ENCODE results near the gene HAUS7.

The HAUS7 gene

GRCh38 chrX:153511784-153512500, 41.6 kb upstream of the HAUS7 start:
- no peaks in the 10 kb centered on the region for H3K36me3 ChIP-seq (ENCODE audit: control insufficient read depth, insufficient read depth, low read length)
- H3K4me3 ChIP-seq (ENCODE audit: extremely low read depth, insufficient read depth, low read length, poor library complexity, severe bottlenecking): no peak overlapping the region
- WGBS, 2 experiments (ENCODE audit: insufficient coverage in 2 of 2): 88 to 90% methylated on average over 7 to 15 of the region's 17 CpGs
- no peak overlapping the region for H3K27ac ChIP-seq (ENCODE audit: low read depth, low read length, severe bottlenecking)
- H3K4me1 ChIP-seq (ENCODE audit: control insufficient read depth, insufficient read depth, low read length, poor library complexity, severe bottlenecking): no peaks in the 10 kb centered on the region
- no peaks in the 10 kb centered on the region for H3K9me3 ChIP-seq (ENCODE audit: control insufficient read depth, low read length)

- Histone ChIP-seq H3K4me3 (ENCODE audit: extremely low read depth, insufficient read depth, low read length, poor library complexity, severe bottlenecking) (no peak overlapping the region), H3K27ac (ENCODE audit: low read depth, low read length, severe bottlenecking) (no peak overlapping the region), H3K9me3 (ENCODE audit: control insufficient read depth, low read length) (no peaks in the 10 kb centered on the region), H3K36me3 (ENCODE audit: control insufficient read depth, insufficient read depth, low read length) (no peaks in the 10 kb centered on the region), H3K4me1 (ENCODE audit: control insufficient read depth, insufficient read depth, low read length, poor library complexity, severe bottlenecking) (no peaks in the 10 kb centered on the region)
- 86 to 92% methylated on average over 6 to 7 of the region's 11 CpGs for WGBS, 2 experiments (ENCODE audit: insufficient coverage in 2 of 2)
Measured at GRCh38 chrX:153510383-153510782, 40.0 kb upstream of the HAUS7 start.

GRCh38 chrX:153509592-153509991, 39.2 kb upstream of the HAUS7 start:
- H3K9me3 ChIP-seq (ENCODE audit: control insufficient read depth, low read length): no peaks in the 10 kb centered on the region
- WGBS, 2 experiments (ENCODE audit: insufficient coverage in 2 of 2): 92 to 95% methylated on average over 4 to 14 of the region's 14 CpGs
- H3K4me1 ChIP-seq (ENCODE audit: control insufficient read depth, insufficient read depth, low read length, poor library complexity, severe bottlenecking): no peaks in the 10 kb centered on the region
- no peak overlapping the region for H3K27ac ChIP-seq (ENCODE audit: low read depth, low read length, severe bottlenecking)
- H3K36me3 ChIP-seq (ENCODE audit: control insufficient read depth, insufficient read depth, low read length): no peaks in the 10 kb centered on the region
- H3K4me3 ChIP-seq (ENCODE audit: extremely low read depth, insufficient read depth, low read length, poor library complexity, severe bottlenecking): no peak overlapping the region

- H3K4me3 ChIP-seq (ENCODE audit: extremely low read depth, insufficient read depth, low read length, poor library complexity, severe bottlenecking): no peak overlapping the region
- H3K36me3 ChIP-seq (ENCODE audit: control insufficient read depth, insufficient read depth, low read length): no peaks in the 10 kb centered on the region
- no peaks in the 10 kb centered on the region for H3K9me3 ChIP-seq (ENCODE audit: control insufficient read depth, low read length)
- no peaks in the 10 kb centered on the region for H3K4me1 ChIP-seq (ENCODE audit: control insufficient read depth, insufficient read depth, low read length, poor library complexity, severe bottlenecking)
- 27 to 100% methylated on average over 1 to 9 of the region's 19 CpGs for whole genome bisulfite sequencing, 2 experiments (ENCODE audit: insufficient coverage in 2 of 2)
- no peak overlapping the region for H3K27ac ChIP-seq (ENCODE audit: low read depth, low read length, severe bottlenecking)
Measured at GRCh38 chrX:153507484-153508178, 37.3 kb upstream of the HAUS7 start.

GRCh38 chrX:153505361-153505760, 35.0 kb upstream of the HAUS7 start:
- H3K4me1 ChIP-seq (ENCODE audit: control insufficient read depth, insufficient read depth, low read length, poor library complexity, severe bottlenecking): no peaks in the 10 kb centered on the region

GRCh38 chrX:153504445-153505016, 34.2 kb upstream of the HAUS7 start:
- no peaks in the 10 kb centered on the region for H3K4me1 ChIP-seq (ENCODE audit: control insufficient read depth, insufficient read depth, low read length, poor library complexity, severe bottlenecking)
- WGBS, 2 experiments (ENCODE audit: insufficient coverage in 2 of 2): 83 to 84% methylated on average over 7 to 13 of the region's 26 CpGs
- H3K4me3 ChIP-seq (ENCODE audit: extremely low read depth, insufficient read depth, low read length, poor library complexity, severe bottlenecking): no peak overlapping the region
- H3K9me3 ChIP-seq (ENCODE audit: control insufficient read depth, low read length): no peaks in the 10 kb centered on the region
- no peaks in the 10 kb centered on the region for H3K36me3 ChIP-seq (ENCODE audit: control insufficient read depth, insufficient read depth, low read length)
- no peak overlapping the region for H3K27ac ChIP-seq (ENCODE audit: low read depth, low read length, severe bottlenecking)

More at GRCh38 chrX:153505361-153505760, 35.0 kb upstream of the HAUS7 start:
- 82 to 100% methylated on average over 7 to 8 of the region's 18 CpGs for WGBS, 2 experiments (ENCODE audit: insufficient coverage in 2 of 2)
- Histone ChIP-seq H3K36me3 (ENCODE audit: control insufficient read depth, insufficient read depth, low read length) (no peaks in the 10 kb centered on the region), H3K27ac (ENCODE audit: low read depth, low read length, severe bottlenecking) (no peak overlapping the region), H3K9me3 (ENCODE audit: control insufficient read depth, low read length) (no peaks in the 10 kb centered on the region), H3K4me3 (ENCODE audit: extremely low read depth, insufficient read depth, low read length, poor library complexity, severe bottlenecking) (no peak overlapping the region)

- no peak overlapping the region for H3K4me3 ChIP-seq (ENCODE audit: extremely low read depth, insufficient read depth, low read length, poor library complexity, severe bottlenecking)
- no peaks in the 10 kb centered on the region for H3K36me3 ChIP-seq (ENCODE audit: control insufficient read depth, insufficient read depth, low read length)
- H3K4me1 ChIP-seq (ENCODE audit: control insufficient read depth, insufficient read depth, low read length, poor library complexity, severe bottlenecking): no peaks in the 10 kb centered on the region
- no peaks in the 10 kb centered on the region for H3K9me3 ChIP-seq (ENCODE audit: control insufficient read depth, low read length)
- H3K27ac ChIP-seq (ENCODE audit: low read depth, low read length, severe bottlenecking): no peak overlapping the region
- WGBS, 2 experiments (ENCODE audit: insufficient coverage in 2 of 2): 95 to 100% methylated on average over 1 to 4 of the region's 14 CpGs
Measured at GRCh38 chrX:153502796-153503195, 32.4 kb upstream of the HAUS7 start.

- WGBS, 2 experiments (ENCODE audit: insufficient coverage in 2 of 2): 100% methylated on average over 1 of the region's 10 CpGs; no CpG with 5 or more reads in 1 of the 2 experiments
Measured at GRCh38 chrX:153502131-153502530, 31.8 kb upstream of the HAUS7 start.

GRCh38 chrX:153501530-153501929, 31.2 kb upstream of the HAUS7 start:
- Histone ChIP-seq H3K4me1 (ENCODE audit: control insufficient read depth, insufficient read depth, low read length, poor library complexity, severe bottlenecking) (no peaks in the 10 kb centered on the region), H3K9me3 (ENCODE audit: control insufficient read depth, low read length) (no peaks in the 10 kb centered on the region), H3K4me3 (ENCODE audit: extremely low read depth, insufficient read depth, low read length, poor library complexity, severe bottlenecking) (no peak overlapping the region), H3K36me3 (ENCODE audit: control insufficient read depth, insufficient read depth, low read length) (no peaks in the 10 kb centered on the region), H3K27ac (ENCODE audit: low read depth, low read length, severe bottlenecking) (no peak overlapping the region)
- WGBS, 2 experiments (ENCODE audit: insufficient coverage in 2 of 2): 100% methylated on average over 4 of the region's 8 CpGs; no CpG with 5 or more reads in 1 of the 2 experiments

More at GRCh38 chrX:153502131-153502530, 31.8 kb upstream of the HAUS7 start:
- no peaks in the 10 kb centered on the region for H3K36me3 ChIP-seq (ENCODE audit: control insufficient read depth, insufficient read depth, low read length)
- H3K9me3 ChIP-seq (ENCODE audit: control insufficient read depth, low read length): no peaks in the 10 kb centered on the region
- H3K4me1 ChIP-seq (ENCODE audit: control insufficient read depth, insufficient read depth, low read length, poor library complexity, severe bottlenecking): no peaks in the 10 kb centered on the region
- H3K4me3 ChIP-seq (ENCODE audit: extremely low read depth, insufficient read depth, low read length, poor library complexity, severe bottlenecking): no peak overlapping the region
- H3K27ac ChIP-seq (ENCODE audit: low read depth, low read length, severe bottlenecking): no peak overlapping the region

GRCh38 chrX:153500676-153501280, 30.4 kb upstream of the HAUS7 start:
- Histone ChIP-seq H3K4me3 (ENCODE audit: extremely low read depth, insufficient read depth, low read length, poor library complexity, severe bottlenecking) (no peak overlapping the region), H3K4me1 (ENCODE audit: control insufficient read depth, insufficient read depth, low read length, poor library complexity, severe bottlenecking) (no peaks in the 10 kb centered on the region), H3K27ac (ENCODE audit: low read depth, low read length, severe bottlenecking) (no peak overlapping the region), H3K36me3 (ENCODE audit: control insufficient read depth, insufficient read depth, low read length) (no peaks in the 10 kb centered on the region), H3K9me3 (ENCODE audit: control insufficient read depth, low read length) (no peaks in the 10 kb centered on the region)
- 90% methylated on average over 3 to 8 of the region's 9 CpGs for WGBS, 2 experiments (ENCODE audit: insufficient coverage in 2 of 2)

Measured in mesodermal cell (in vitro differentiated cells).